ENCODE data around the gene GPRC5C.

Gene GPRC5C

GRCh38 chr17:74467221-74467951 is 35.5 kb downstream of the GPRC5C start:
- Histone ChIP-seq H3K9me3 (ENCODE audit: control insufficient read depth in 1 of 2, low read length in 2 of 2) (no peaks in the 10 kb centered on the region), H3K4me1 (ENCODE audit: control insufficient read depth in 1 of 2, insufficient read depth in 2 of 2, low read length in 2 of 2) (peaks cover 11 to 28% of the 10 kb centered on the region in 2 donors), H3K9ac (ENCODE audit: low read depth in 1 of 2, low read length in 2 of 2) (peak overlapping the region; percentile 27 to 43), H3K27me3 (ENCODE audit: control insufficient read depth in 1 of 2, insufficient read depth in 2 of 2, low read length in 2 of 2) (peaks cover 5% of the 10 kb centered on the region in 2 donors), H3K27ac (ENCODE audit: low read depth, low read length) (peak overlapping the region; percentile 52), H3K36me3 (ENCODE audit: control insufficient read depth in 1 of 2, insufficient read depth in 2 of 2, low read length in 2 of 2) (no peaks in the 10 kb centered on the region), H3K4me3 (ENCODE audit: low read depth in 1 of 2, low read length in 2 of 2) (peak overlapping the region; percentile 65 to 69)

- Histone ChIP-seq H3K4me3 (ENCODE audit: low read depth in 1 of 2, low read length in 2 of 2) (no peak overlapping the region), H3K27me3 (ENCODE audit: control insufficient read depth in 1 of 2, insufficient read depth in 2 of 2, low read length in 2 of 2) (peaks cover 0 to 5% of the 10 kb centered on the region in 2 donors), H3K36me3 (ENCODE audit: control insufficient read depth in 1 of 2, insufficient read depth in 2 of 2, low read length in 2 of 2) (peaks cover 5 to 7% of the 10 kb centered on the region in 2 donors), H3K4me1 (ENCODE audit: control insufficient read depth in 1 of 2, insufficient read depth in 2 of 2, low read length in 2 of 2) (peaks cover 0 to 5% of the 10 kb centered on the region in 2 donors), H3K9ac (ENCODE audit: low read depth in 1 of 2, low read length in 2 of 2) (no peak overlapping the region), H3K27ac (ENCODE audit: low read depth, low read length) (no peak overlapping the region), H3K9me3 (ENCODE audit: control insufficient read depth in 1 of 2, low read length in 2 of 2) (peaks cover 7 to 8% of the 10 kb centered on the region in 2 donors)
Observed at GRCh38 chr17:74471341-74471740, 39.5 kb downstream of the GPRC5C start.

GRCh38 chr17:74472890-74473289 is 41.0 kb downstream of the GPRC5C start:
- H3K27ac ChIP-seq (ENCODE audit: low read depth, low read length): no peak overlapping the region

GRCh38 chr17:74473294-74473693 is 41.4 kb downstream of the GPRC5C start:
- peaks cover 7 to 8% of the 10 kb centered on the region in 2 donors for H3K9me3 ChIP-seq (ENCODE audit: control insufficient read depth in 1 of 2, low read length in 2 of 2)
- H3K4me1 ChIP-seq (ENCODE audit: control insufficient read depth in 1 of 2, insufficient read depth in 2 of 2, low read length in 2 of 2): no peaks in the 10 kb centered on the region
- no peaks in the 10 kb centered on the region for H3K27me3 ChIP-seq (ENCODE audit: control insufficient read depth in 1 of 2, insufficient read depth in 2 of 2, low read length in 2 of 2)
- H3K4me3 ChIP-seq (ENCODE audit: low read depth in 1 of 2, low read length in 2 of 2): no peak overlapping the region
- H3K36me3 ChIP-seq (ENCODE audit: control insufficient read depth in 1 of 2, insufficient read depth in 2 of 2, low read length in 2 of 2): peaks cover 5 to 7% of the 10 kb centered on the region in 2 donors
- H3K27ac ChIP-seq (ENCODE audit: low read depth, low read length): no peak overlapping the region
- H3K9ac ChIP-seq (ENCODE audit: low read depth in 1 of 2, low read length in 2 of 2): no peak overlapping the region

More at GRCh38 chr17:74472890-74473289, 41.0 kb downstream of the GPRC5C start:
- no peak overlapping the region for H3K9ac ChIP-seq (ENCODE audit: low read depth in 1 of 2, low read length in 2 of 2)
- H3K9me3 ChIP-seq (ENCODE audit: control insufficient read depth in 1 of 2, low read length in 2 of 2): peaks cover 7 to 8% of the 10 kb centered on the region in 2 donors
- H3K27me3 ChIP-seq (ENCODE audit: control insufficient read depth in 1 of 2, insufficient read depth in 2 of 2, low read length in 2 of 2): no peaks in the 10 kb centered on the region
- H3K36me3 ChIP-seq (ENCODE audit: control insufficient read depth in 1 of 2, insufficient read depth in 2 of 2, low read length in 2 of 2): peaks cover 5 to 7% of the 10 kb centered on the region in 2 donors
- no peak overlapping the region for H3K4me3 ChIP-seq (ENCODE audit: low read depth in 1 of 2, low read length in 2 of 2)
- H3K4me1 ChIP-seq (ENCODE audit: control insufficient read depth in 1 of 2, insufficient read depth in 2 of 2, low read length in 2 of 2): no peaks in the 10 kb centered on the region

- H3K36me3 ChIP-seq (ENCODE audit: control insufficient read depth in 1 of 2, insufficient read depth in 2 of 2, low read length in 2 of 2): peaks cover 5 to 7% of the 10 kb centered on the region in 2 donors
- H3K9me3 ChIP-seq (ENCODE audit: control insufficient read depth in 1 of 2, low read length in 2 of 2): peaks cover 7 to 8% of the 10 kb centered on the region in 2 donors
- H3K9ac ChIP-seq (ENCODE audit: low read depth in 1 of 2, low read length in 2 of 2): no peak overlapping the region
- no peak overlapping the region for H3K4me3 ChIP-seq (ENCODE audit: low read depth in 1 of 2, low read length in 2 of 2)
- no peak overlapping the region for H3K27ac ChIP-seq (ENCODE audit: low read depth, low read length)
- H3K27me3 ChIP-seq (ENCODE audit: control insufficient read depth in 1 of 2, insufficient read depth in 2 of 2, low read length in 2 of 2): no peaks in the 10 kb centered on the region
- H3K4me1 ChIP-seq (ENCODE audit: control insufficient read depth in 1 of 2, insufficient read depth in 2 of 2, low read length in 2 of 2): peaks cover 4 to 6% of the 10 kb centered on the region in 2 donors
Observed at GRCh38 chr17:74474043-74474792, 42.3 kb downstream of the GPRC5C start.

- no peak overlapping the region for H3K9ac ChIP-seq (ENCODE audit: low read depth in 1 of 2, low read length in 2 of 2)
- no peak overlapping the region for H3K27ac ChIP-seq (ENCODE audit: low read depth, low read length)
- peaks cover 5 to 7% of the 10 kb centered on the region in 2 donors for H3K36me3 ChIP-seq (ENCODE audit: control insufficient read depth in 1 of 2, insufficient read depth in 2 of 2, low read length in 2 of 2)
- peaks cover 4 to 13% of the 10 kb centered on the region in 2 donors for H3K4me1 ChIP-seq (ENCODE audit: control insufficient read depth in 1 of 2, insufficient read depth in 2 of 2, low read length in 2 of 2)
- H3K4me3 ChIP-seq (ENCODE audit: low read depth in 1 of 2, low read length in 2 of 2): no peak overlapping the region
- H3K9me3 ChIP-seq (ENCODE audit: control insufficient read depth in 1 of 2, low read length in 2 of 2): peaks cover 7 to 8% of the 10 kb centered on the region in 2 donors
- no peaks in the 10 kb centered on the region for H3K27me3 ChIP-seq (ENCODE audit: control insufficient read depth in 1 of 2, insufficient read depth in 2 of 2, low read length in 2 of 2)
Observed at GRCh38 chr17:74475189-74475588, 43.3 kb downstream of the GPRC5C start.

- Histone ChIP-seq H3K27ac (ENCODE audit: low read depth, low read length) (no peak overlapping the region), H3K9me3 (ENCODE audit: control insufficient read depth in 1 of 2, low read length in 2 of 2) (peaks cover 7 to 8% of the 10 kb centered on the region in 2 donors), H3K27me3 (ENCODE audit: control insufficient read depth in 1 of 2, insufficient read depth in 2 of 2, low read length in 2 of 2) (no peaks in the 10 kb centered on the region), H3K4me3 (ENCODE audit: low read depth in 1 of 2, low read length in 2 of 2) (no peak overlapping the region), H3K4me1 (ENCODE audit: control insufficient read depth in 1 of 2, insufficient read depth in 2 of 2, low read length in 2 of 2) (peaks cover 4 to 13% of the 10 kb centered on the region in 2 donors), H3K36me3 (ENCODE audit: control insufficient read depth in 1 of 2, insufficient read depth in 2 of 2, low read length in 2 of 2) (peaks cover 5 to 7% of the 10 kb centered on the region in 2 donors), H3K9ac (ENCODE audit: low read depth in 1 of 2, low read length in 2 of 2) (no peak overlapping the region)
Observed at GRCh38 chr17:74477411-74477810, 45.5 kb downstream of the GPRC5C start.

- Histone ChIP-seq H3K9ac (ENCODE audit: low read depth in 1 of 2, low read length in 2 of 2) (no peak overlapping the region), H3K4me3 (ENCODE audit: low read depth in 1 of 2, low read length in 2 of 2) (no peak overlapping the region), H3K4me1 (ENCODE audit: control insufficient read depth in 1 of 2, insufficient read depth in 2 of 2, low read length in 2 of 2) (peaks cover 4 to 13% of the 10 kb centered on the region in 2 donors), H3K27me3 (ENCODE audit: control insufficient read depth in 1 of 2, insufficient read depth in 2 of 2, low read length in 2 of 2) (no peaks in the 10 kb centered on the region), H3K36me3 (ENCODE audit: control insufficient read depth in 1 of 2, insufficient read depth in 2 of 2, low read length in 2 of 2) (peaks cover 5 to 7% of the 10 kb centered on the region in 2 donors), H3K27ac (ENCODE audit: low read depth, low read length) (no peak overlapping the region), H3K9me3 (ENCODE audit: control insufficient read depth in 1 of 2, low read length in 2 of 2) (peaks cover 7 to 8% of the 10 kb centered on the region in 2 donors)
Observed at GRCh38 chr17:74478420-74479100, 46.7 kb downstream of the GPRC5C start.

- H3K27me3 ChIP-seq (ENCODE audit: control insufficient read depth in 1 of 2, insufficient read depth in 2 of 2, low read length in 2 of 2): no peaks in the 10 kb centered on the region
- peaks cover 3 to 4% of the 10 kb centered on the region in 2 donors for H3K36me3 ChIP-seq (ENCODE audit: control insufficient read depth in 1 of 2, insufficient read depth in 2 of 2, low read length in 2 of 2)
- peaks cover 6 to 7% of the 10 kb centered on the region in 2 donors for H3K9me3 ChIP-seq (ENCODE audit: control insufficient read depth in 1 of 2, low read length in 2 of 2)
- H3K27ac ChIP-seq (ENCODE audit: low read depth, low read length): no peak overlapping the region
- peaks cover 4 to 13% of the 10 kb centered on the region in 2 donors for H3K4me1 ChIP-seq (ENCODE audit: control insufficient read depth in 1 of 2, insufficient read depth in 2 of 2, low read length in 2 of 2)
- H3K9ac ChIP-seq (ENCODE audit: low read depth in 1 of 2, low read length in 2 of 2): no peak overlapping the region
- no peak overlapping the region for H3K4me3 ChIP-seq (ENCODE audit: low read depth in 1 of 2, low read length in 2 of 2)
Observed at GRCh38 chr17:74480290-74480689, 48.4 kb downstream of the GPRC5C start.

All from duodenal mucosa (tissue), 2 donors.